Adrenal gland (tissue), 5 donors: Measurements from ENCODE around the gene PRDM16.

Experiments
- CTCF ChIP-seq, 6 experiments: fragments of 450-650 bp in 4 of 6; fragments of 200-600 bp in 2 of 6; sonication (generic) in 1 of 6; IDR thresholded peaks; 1 replicate in 5 of 6; 2 replicates in 1 of 6; pipeline versions ENCODE4 v1.5.1 to v1.8.0; 2016 to 2021; ENCODE audit warnings: antibody characterized with exemption in 6 of 6, mild to moderate bottlenecking in 2 of 6, moderate library complexity in 1 of 6
- POLR2A ChIP-seq, 2 donors: fragments of 450-650 bp; IDR thresholded peaks; one replicate each; pipeline ENCODE4 v1.6.1; 2017; ENCODE audit warnings: antibody characterized with exemption in 2 of 2, mild to moderate bottlenecking in 2 of 2, moderate library complexity in 1 of 2
- donor health status: DM: no; HTN: no; CAD: no.

GRCh38 chr1:3297756-3298155 lies 228.8 kb downstream of the PRDM16 start:
- TF ChIP-seq CTCF (IDR thresholded peaks at IDR 0.05) (no peak), POLR2A (IDR thresholded peaks at IDR 0.05) (no peak)
